T-helper 2 cell treated with Interferon-gamma antibody and Interleukin-4, amounts not matched to agents 100 ng/mL and 5 ng/mL, for 36 hours (primary cell): ENCODE measurements around the gene CPSF7. TPM values are rescaled to one million over a fixed set of nuclear protein-coding genes. Genes with fewer than 3 reads are reported as not detected.
"Not testable (repeated sequence)": the region's sequence is repeated elsewhere in the genome, so short reads cannot be mapped to it uniquely, and the experiment has no call there.

Source experiments
- intact Hi-C: fragments of 100-400 bp; cut with micrococcal nuclease; formaldehyde crosslinking; loops from one replicate; pipeline ENCODE4 v1.15.1; 2023
- total RNA-seq: library from RNA; stranded (reverse); gene quantifications from 2 replicates; pipeline ENCODE4 v1.2.3, GENCODE V29; 2022

The CPSF7 gene, protein sequence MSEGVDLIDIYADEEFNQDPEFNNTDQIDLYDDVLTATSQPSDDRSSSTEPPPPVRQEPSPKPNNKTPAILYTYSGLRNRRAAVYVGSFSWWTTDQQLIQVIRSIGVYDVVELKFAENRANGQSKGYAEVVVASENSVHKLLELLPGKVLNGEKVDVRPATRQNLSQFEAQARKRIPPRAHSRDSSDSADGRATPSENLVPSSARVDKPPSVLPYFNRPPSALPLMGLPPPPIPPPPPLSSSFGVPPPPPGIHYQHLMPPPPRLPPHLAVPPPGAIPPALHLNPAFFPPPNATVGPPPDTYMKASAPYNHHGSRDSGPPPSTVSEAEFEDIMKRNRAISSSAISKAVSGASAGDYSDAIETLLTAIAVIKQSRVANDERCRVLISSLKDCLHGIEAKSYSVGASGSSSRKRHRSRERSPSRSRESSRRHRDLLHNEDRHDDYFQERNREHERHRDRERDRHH
- total RNA-seq: 120 and 123 TPM in 2 replicates

DNA sequence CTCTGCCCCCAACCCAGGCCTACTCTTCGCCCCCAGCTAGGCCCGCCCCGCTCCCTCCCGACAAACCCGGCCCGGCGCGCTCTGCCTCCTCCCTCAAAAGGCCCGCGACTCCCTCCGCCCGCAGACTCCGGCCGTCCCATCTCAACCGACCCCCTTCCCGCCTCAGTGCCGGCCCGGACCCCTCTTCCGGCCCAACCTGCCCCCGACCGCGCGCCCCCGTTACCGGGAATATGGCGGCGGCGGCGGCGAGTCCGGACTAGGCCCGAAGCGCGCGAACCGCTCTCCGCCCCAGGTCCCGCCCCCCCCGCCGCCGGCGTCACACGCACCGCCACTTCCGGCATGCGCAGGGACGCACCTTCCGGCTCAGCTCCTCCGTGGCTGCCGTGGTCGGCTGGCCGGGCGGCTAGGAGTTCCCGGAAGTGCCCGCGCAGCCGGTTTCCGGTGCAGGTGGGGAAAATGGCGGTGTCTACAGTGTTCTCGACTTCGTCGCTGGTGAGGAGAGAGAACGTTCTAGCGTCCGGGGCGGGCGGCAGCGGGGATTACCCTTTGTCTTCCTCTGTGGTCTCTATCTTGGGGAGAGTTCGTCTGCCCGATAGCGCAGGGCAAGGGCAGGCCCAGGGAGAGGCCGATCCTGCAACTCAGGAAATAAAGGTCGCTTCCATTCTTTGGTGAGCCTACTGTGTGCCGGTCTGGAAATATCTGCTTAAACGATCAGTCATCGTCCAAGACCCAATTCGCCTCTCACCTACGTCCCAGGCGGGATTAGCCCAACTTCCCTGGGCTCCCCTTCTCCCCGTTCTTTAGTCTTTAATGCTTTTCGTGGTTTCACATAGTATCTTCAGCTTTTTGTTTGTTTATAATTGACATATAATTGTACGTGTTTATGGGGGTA lies at the start of gene CPSF7, which contains the start of gene SDHAF2:
TSS of gene CPSF7 (minus strand) at position 285 of the 892 bp plus-strand sequence. CDS start 740 bp downstream, outside the sequence.
TSS of gene SDHAF2 (plus strand) at position 434 of the 892 bp plus-strand sequence. CDS start at position 457, 23 bp downstream.
- intact Hi-C loops: loop anchor here (1.0 to 10.0 kb wide), 5 partner anchors 37 to 515 kb away; partner anchors contain the start of genes DDB1, TKFC, TMEM109 and TMEM138

DNA sequence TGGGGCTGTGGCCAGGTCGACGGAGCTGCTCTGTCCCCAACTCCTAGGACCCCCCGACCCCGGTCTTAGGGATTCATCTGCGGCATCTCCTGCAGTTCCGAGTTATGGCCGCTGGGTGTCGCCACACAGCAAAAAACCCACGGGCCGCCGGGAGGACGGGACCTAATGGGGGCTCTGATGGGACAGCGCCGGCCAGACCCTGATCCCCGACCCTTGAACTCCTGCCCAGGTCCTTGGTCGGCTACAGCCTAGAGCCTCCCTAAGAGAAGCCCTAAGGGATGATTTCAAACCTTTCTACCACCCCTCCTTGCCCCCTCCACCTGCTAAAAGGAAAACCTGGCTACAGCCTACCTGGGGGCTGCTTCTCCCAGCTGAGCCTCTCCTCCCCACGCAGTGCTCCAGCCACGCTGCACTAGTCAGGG lies 48.0 kb upstream of the CPSF7 start:
- intact Hi-C loops: loop anchor here (1.0 to 5.0 kb wide), 2 partner anchors 40 to 160 kb away; no protein-coding TSS in a partner anchor

DNA sequence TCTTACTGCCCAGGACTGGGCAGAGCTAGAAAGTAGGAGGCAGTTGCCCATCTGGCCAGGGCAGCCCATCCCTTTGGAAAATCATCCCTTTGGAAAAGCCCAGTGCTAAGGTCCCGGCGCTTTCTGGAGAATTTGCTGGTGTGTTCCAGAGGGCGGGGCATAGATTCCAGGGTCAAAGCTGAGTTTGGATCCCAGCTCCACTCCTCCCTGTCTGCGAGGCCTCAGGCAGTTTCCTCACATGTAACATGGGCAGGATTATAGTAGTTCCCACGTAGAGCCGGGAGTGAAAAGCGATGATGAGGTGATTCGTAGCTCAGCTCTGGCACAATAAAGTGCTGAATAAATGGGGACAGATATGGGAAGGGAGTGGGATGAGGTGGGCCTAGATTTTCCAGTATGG lies 47.4 kb upstream of the CPSF7 start:
- intact Hi-C loops: loop anchor here (1.0 to 5.0 kb wide), 2 partner anchors 40 to 160 kb away; no protein-coding TSS in a partner anchor

DNA sequence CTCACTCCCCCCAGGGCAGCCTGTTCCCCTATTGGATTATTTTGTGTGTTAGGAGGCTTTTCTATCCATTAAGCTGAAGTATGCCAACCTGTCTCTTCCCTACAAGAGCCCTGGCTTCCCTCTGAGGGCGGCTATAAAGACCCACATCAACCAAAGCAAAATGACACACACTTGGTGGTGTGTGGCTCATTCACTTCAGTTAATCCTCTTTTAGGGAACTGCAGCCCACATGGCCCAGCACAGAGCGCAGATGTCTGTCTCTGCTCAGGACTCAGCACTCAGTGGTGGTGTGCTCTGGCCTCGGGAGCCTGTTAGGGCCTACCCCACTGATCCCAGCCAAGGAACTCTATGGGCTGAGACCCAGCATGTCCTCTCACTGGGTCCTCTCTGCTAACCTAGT lies 46.6 kb upstream of the CPSF7 start:
- intact Hi-C loops: loop anchor here (5.0 kb wide), 1 partner anchor 161 kb away; no protein-coding TSS in a partner anchor

DNA sequence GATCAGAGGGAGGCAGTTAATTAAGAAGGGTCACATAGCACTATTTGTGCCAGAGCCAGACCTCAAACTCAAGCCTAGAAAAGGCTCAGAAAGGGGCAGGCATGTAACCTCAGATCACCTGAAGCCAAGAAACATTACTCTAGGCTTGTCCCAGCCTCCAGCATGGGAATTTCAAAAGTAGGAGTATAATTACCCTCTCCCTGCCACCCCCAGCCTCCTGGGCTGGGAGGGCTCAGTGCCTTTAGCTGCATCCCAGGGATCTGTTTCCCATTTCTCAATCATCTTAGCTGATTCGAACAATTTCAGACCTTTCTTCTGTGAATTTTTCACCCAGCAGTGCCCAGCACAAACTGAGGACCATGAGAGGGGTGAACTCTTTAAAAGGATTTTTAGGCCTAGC lies 45.7 kb upstream of the CPSF7 start:
- intact Hi-C loops: loop anchor here (5.0 kb wide), 1 partner anchor 162 kb away; no protein-coding TSS in a partner anchor

DNA sequence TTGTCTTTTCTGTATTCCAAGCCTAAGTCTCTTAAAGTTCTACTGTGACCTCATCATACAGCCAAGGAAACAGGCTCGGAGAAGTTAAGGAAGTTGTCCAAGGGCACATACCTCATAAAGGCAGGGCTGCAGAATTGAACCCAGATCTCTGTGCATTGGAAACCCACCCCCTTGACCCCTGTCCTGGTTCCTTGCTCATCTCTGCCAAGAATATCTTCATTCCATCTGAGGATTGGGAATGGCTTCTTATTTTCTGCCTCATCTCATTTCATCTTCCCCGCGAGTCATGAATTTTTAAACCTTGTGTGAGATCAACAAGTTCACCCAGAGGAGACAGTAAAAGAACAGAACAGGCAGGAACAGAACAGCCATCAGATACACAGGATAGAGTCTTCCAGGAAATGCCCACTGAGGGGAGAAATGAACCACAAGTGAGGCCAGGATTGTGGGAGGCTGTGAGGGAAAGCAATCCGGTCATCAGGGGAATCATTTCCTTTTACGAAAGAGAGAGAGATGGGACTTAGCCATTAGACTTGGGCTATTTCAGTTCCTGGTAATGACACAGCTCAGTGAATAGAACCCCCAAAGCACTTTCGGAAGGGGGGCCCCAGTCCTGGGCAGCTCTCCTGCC lies 44.4 kb upstream of the CPSF7 start:
- intact Hi-C loops: no loop called here

DNA sequence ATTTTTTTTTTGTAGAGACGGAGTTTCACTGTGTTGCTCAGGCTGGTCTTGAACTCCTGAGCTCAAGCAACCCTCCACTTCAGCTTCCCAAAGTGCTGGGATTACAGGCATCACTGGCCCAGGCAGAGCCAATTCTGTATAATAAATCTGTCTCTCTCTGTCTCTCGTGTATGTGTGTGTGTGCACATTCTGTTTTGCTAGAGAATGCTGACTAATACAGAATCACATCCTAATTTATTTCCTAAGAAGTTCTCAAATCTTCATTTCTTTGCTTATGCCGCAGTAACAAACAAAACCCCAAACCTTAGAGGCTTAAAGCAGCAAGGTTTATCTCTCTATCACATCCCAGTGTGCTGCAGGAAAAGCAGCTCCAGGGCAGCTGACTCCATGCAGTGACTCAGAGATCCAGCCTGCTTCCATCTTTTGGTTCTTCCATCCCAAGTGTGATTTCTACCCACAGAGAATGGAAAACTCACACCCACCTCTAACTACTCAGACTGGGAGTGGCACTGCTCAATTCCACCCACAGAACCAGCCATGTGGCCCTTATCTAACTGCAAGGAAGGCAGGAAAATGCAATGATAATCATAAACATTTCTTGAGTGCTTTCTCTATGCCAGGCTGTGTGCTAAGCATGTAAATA lies 43.7 kb upstream of the CPSF7 start:
- intact Hi-C loops: no loop called here

DNA sequence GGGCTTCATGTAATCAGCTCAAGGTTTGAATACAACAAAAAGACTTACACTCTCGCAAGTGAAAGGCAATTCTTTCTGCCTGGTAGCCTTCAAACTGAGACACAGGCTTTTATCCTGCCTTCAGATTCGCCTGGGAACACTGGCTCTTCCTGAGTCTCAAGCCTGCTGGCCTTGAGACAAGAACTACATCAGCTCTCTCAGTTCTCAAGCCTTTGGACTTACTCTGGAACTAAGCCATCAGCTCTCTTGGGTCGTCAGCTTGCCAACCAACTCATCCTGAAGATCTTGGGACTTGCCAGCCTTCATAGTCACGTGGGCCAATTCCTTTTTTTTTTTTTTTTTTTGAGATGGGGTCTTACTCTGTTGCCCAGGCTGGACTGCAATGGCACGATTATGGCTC lies 43.1 kb upstream of the CPSF7 start:
- intact Hi-C loops: no loop called here

DNA sequence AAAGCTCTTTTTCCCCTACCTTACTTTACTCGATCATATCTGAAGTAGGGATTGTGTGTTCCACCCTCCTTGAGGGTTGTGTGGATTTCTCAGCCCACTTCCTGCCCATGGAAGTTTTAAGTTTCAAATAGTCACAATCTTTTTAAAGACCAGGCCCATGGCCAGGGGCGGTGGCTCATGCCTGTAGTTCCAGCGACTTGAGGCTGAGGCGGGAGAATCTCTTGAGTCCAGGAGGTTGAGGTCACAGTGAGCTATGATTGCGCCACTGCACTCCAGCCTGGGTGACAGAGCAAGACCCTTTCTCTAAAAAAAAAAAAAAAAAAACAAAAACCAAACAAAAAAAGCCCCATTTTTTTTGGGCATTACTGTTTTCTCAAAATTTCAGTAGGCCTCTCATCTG lies 42.5 kb upstream of the CPSF7 start:
- intact Hi-C loops: no loop called here

DNA sequence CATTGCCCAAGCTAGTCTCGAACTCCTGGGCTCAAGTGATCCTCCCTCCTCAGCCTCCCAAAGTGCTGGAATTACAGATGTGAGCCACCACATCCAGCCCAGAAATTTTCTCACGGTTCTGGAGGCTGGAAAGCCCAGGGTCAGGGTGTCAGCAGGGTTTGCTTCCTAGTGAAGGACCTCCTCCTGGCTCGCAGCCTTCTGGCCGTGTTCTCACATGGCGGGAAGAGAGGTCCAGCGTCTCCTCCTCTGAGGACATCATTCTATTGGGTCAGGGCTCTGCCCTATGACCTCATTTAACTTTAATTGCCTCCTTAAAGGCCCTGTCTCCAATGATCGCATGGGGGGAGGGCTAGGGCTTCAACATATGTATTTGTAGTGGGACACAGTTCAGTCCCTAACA lies 38.2 kb upstream of the CPSF7 start:
- intact Hi-C loops: no loop called here

DNA sequence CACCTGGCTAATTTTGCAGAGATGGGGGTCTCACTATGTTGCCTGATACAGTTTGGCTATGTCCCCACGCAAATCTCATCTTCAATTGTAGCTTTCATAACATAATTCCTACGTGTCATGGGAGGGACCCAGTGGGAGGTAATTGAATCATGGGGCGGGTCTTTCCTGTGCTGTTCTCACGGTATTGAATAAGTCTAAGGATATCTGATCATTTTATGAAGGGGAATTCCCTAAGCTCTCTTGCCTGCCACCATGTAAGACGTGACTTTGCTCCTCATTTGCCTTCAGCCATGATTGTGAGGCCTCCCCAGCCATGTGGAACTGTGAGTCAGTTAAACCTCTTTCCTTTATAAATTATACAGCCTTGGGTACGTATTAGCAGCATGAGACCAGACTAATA lies 37.8 kb upstream of the CPSF7 start:
- intact Hi-C loops: not testable (repeated sequence)

DNA sequence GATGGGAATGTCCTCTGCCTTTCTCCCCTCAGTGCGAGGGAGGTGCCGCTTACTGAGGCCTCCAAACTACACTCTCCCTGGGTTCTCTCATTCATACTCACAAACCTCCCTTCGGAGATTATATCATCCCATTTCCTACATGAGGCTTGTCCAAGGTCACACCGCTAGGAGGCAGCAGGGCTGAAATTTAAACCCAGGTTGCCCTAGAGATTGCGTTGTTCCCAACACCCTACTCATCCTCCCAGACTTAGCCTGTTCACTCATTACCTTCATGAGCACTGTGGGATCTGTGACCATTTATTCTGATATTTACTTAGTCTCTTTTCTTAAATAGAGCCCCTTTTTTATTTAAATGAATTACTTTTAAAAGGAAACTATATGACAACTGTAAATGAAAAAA lies 31.2 kb upstream of the CPSF7 start:
- intact Hi-C loops: no loop called here

DNA sequence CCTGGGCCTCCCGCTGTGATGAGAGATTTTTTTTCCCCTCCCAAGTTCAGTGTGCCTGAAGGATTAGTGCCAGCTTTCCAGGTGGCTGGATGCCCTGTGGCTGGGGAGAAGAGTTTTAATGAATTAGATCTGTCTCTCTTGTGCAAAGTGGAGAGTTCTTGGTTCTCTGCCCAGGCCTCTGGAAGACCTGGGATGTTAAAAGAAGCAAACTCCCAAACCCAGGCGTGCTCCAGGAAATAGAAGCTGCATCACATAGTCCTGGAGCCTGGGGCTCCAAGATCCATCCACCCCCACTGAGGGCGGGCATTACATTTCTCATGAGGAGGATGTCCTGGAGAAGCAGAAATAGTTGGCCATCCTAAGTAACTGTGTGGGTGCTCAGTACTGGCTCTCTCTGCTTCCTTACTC lies 30.7 kb upstream of the CPSF7 start:
- intact Hi-C loops: no loop called here

DNA sequence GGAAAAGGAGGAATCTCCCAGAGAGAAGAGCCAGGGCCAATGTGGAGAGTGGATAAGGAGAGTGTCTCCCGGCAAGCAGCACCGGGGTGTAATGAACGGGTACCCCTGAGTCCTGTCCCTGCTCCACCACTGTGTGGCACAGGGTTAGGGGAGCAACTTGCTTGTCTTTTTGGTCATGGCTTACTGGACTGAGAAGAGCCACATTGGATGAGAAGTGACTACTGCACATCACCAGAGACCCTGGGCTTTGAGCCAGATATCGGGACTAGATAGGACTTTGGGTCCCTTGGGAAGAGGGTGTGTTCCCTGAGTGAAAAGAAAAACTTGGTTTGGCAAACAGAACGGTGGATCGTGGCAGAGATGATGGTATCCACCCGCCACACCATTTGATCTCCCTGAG lies 24.7 kb upstream of the CPSF7 start:
- intact Hi-C loops: no loop called here

DNA sequence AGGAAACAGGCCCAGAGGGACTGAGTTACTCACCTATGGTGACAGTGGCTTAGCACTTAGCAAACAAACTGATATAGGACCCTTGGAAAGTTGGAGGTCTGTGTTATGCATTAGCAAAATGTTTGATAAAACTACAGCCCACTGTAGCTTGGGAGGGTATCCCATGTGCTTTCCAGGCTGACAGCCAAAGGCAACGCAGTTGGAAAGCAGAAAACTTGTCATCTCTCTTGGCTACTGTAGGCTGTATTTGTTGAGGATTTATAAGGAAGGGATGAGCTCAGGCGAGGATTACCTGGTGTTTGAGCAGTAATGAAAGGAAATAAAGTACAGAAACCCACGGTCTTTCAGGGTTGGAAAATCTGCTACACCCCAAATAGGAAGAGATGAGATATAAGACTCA lies 23.9 kb upstream of the CPSF7 start:
- intact Hi-C loops: no loop called here

DNA sequence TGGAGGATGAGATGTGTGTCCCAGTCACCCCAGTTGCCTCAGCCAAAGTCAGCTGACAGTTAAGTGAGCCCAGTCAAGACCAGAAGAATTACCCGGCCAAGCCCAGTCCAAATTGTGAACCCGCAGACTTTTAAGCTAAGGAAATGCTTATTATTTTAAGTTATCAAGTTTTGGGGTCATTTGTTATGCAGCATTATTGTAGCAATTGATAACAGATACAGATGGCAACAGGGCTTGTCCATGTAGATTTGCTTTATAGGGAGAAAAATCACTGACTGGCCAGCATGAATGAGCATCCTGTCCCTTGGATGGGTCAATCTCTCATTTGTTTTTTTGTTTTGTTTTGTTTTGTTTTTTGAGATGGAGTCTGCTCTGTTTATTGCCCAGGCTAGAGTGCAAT lies 23.1 kb upstream of the CPSF7 start:
- intact Hi-C loops: no loop called here

DNA sequence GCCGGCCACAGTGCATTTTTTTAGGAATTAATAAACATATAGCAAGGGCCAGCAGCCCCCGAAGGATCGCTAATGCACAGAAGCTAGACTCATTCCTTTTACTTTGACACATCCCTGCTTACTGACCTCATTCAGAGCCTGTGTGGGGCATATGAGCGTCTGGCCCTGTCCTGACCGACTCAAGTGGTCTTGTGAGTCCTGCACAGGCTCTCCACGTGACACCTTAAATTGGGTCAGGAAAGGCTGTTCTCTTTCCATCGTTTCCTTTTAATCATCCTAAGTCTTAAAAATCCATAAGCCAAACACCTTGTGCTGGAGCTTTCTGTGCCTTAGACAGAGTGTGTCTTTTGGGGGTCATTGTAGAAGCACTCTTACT lies 18.8 kb upstream of the CPSF7 start:
- intact Hi-C loops: no loop called here

DNA sequence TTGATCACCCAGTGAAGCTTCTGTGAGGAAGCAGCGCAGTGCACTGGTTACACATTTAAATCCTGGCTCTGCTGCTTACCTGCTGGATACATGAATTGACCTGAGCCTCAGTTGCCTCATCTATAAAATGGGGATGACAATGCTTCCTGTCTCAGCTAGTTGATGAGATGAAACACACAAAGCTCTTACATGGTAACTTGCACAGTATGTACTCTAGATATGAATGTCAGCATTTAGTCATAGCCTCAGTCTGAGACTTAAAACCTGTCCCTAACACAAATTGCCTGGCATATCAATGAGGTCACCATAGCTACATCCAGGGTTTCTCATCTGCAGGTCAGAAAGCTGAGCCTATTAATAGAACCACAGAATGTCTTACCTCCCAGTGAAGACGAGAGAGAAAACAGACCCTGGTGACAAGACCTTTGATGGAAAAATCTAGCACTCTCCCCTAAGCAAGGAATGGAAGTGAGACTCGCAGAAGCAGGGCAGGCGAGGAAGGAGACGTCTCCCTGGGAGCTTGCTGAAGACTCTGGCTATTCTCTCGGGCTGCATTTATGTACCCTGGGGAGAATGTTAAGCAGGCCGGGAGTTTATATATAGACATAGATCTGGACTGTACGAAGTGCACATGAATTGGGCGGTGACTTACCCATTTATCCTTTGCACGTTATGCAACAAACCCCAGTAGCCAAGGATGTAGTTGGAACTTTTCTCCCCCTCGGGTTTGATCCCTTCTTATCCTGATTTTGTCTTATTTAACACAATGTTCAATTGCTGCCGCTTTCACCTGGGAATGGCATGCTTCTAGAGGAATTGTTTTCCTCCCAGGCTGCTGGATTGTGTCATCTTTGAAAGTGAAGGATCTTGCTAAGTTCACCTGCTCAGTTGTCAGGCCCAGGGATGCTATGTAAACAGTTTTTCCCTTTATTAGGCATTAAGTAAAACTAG lies 18.1 kb upstream of the CPSF7 start:
- intact Hi-C loops: no loop called here

DNA sequence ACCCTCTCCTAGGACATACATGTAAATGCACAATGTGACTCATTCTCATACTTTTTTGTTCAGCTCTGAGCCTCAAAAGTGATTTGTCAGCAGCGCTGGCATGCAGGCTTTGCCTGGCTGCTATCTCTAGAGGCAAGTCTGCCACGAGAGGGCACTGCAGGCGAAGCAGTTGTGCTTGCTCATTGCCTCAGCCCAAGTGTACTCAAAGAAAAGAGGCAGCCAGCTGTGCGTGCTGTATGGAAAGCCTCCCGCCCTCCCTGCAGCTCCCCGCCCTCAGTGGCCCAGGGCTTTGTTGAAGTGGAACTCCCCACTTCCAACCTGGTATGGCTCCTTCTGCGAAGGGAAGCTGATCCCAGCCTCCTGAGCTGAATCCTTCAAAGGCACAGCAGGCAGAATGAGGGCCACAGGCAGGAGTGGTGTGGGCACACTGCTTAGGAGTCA lies 16.5 kb upstream of the CPSF7 start:
- intact Hi-C loops: loop anchor here (1.0 kb wide), 1 partner anchor 71 kb away; no protein-coding TSS in a partner anchor
